AG08396 (cell line): ENCODE measurements around the gene SHLD1.
"Not testable (repeated sequence)": the region's sequence is repeated elsewhere in the genome, so short reads cannot be mapped to it uniquely, and the experiment has no call there.

Source experiments
- DNase-seq: peaks from one replicate; pipeline ENCODE4 v3.0.0; 2012; ENCODE audit warnings: low spot score, mixed read lengths

SHLD1 gene

DNA sequence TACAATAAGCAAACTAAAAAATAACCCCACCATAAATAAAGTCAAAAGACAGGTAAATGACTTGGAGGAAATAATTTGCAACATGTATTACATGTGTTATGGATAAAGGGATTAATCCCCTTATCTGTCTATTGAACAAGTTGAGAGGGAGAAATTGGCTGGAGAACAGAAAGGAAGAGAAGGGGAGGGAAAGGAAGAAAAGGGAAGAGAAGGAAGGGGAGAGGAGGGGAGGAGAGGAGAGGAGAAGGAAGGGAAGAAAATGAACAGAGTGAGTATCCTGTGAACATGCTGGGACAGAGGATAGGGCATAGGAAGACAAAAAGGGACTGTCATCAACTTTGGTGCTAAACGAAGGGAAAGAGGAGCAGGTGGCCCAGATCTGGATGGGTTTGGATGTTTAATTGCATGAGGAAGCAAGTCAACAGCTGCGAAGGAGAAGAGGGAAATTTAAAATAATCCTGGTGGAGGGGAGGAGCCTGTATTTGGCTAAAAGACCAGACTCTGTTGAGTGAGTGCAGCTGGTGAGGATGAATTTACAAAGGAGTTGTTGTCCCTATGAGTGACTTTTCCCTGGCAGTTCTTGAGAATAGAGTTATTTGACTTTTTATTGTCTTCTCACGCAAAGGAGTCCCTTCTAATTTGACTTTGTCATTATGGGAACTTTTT, 14.2 kb upstream of the SHLD1 start:
- no peak for DNase-seq

DNA sequence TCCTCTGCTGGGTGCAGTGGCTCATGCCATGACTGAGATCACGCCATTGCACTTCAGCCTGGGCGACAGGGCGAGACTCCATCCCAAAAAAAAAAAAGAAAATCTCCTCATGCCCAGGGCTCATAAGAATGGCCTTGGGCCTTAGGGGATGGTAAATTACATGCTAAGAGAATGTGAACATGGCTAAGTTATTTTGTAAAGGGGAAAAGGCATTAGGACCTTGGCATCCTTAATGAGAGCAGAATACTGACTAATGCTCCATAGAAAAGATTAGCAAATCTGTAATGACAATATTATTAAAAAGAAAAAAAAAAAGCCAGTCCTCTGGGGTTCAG, 12.6 kb upstream of the SHLD1 start:
- DNase-seq, result no peak

DNA sequence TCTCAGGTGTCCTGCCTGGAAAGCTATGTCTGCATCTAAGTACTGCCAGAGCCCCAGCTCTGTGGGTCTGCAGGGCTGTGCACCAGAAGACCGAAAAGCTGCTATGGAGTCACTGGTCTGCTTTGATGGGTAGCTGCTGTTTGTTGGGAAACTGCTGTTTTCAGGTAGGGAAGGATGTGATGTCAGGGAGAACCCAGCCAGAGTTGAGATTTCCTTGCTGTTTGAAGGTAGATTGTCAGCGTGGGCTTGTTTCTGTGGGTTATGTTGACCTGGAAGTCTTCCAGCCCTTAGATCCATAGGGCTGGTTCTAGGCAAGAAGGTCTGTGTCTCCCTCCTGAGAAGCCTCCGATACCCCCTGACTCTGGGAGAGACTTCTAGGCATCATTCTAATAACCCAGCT, 12.2 kb upstream of the SHLD1 start:
- DNase-seq, result no peak

DNA sequence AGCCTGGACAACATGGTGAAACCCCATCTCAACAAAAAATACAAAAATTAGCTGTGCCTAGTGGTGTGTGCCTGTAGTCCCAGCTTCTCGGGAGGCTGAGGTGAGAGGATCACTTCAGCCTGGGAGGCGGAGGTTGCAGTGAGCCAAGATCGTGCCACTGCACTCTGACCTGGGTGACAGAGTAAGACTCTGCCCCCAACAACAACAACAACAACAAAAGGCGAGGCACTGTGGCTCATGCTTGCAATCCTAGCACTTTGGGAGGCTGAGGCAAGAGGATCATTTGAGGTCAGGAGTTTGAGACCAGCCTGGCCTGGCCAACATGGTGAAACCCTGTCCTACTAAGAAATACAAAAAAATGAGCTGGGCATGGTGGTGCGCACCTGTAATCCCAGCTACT, 9.6 kb upstream of the SHLD1 start:
- not testable (repeated sequence) for DNase-seq

DNA sequence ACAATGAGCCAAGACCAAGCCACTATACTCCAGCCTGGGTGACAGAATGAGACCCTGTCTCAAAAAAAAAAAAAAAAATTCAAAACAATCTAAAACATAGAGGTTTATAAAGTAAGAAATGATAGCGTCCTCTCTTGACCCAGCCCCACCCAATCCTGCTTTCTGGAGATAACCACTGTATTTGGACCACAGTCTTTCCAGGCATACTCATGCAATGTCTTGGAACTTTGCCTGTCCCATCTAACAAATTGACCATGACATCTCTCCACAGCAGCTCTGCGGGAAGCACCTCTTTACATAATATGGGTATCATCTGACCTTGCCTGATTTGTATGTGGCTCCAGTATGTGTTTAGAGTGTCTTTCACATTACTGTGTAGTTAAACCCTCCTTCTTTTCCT, 9.1 kb upstream of the SHLD1 start:
- no peak for DNase-seq

DNA sequence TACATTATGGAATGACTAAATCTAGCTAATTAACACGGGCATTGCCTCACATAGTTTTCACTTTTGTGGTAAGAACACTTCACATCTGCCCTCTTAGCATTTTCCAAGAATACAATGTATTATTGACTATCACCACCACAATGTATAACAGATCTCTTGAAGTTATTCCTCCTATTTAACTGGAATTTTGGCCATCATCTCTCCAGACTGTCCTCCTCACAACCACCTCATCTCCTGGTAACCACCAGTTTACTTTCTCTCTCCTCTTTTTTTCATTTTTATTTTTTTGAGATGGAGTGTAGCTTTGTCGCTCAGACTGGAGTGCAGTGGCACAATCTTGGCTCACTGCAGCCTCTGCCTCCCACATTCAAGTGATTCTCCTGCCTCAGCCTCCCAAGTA, 8.2 kb upstream of the SHLD1 start:
- no peak for DNase-seq

DNA sequence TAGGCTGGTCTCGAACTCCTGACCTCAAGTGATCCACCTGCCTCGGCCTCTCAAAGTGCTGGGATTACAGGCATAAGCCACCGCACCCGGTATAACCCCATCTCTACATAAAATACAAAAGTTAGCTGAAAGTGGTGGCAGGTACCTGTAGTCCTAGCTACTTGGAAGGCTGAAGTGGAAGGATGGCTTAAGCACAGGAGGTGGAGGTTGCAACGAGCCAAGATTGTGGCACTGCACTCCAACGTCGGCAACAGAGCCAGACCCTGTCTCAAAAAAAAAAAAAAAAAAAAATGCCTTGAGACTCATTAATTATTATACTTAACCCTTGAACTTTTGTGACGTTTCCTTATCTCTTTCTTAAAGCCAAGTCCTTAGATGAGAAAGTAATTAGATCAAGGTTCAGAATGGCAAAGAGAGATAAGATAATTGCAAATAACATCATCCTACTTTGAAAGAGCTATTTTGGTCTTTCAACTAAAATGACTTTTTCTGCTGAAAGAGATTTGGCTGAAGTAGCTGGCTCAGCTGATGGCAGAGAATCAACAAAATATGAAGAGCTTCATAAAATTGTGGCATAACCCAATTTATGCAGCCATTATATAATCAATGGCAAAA, 4.7 kb upstream of the SHLD1 start:
- no peak for DNase-seq

DNA sequence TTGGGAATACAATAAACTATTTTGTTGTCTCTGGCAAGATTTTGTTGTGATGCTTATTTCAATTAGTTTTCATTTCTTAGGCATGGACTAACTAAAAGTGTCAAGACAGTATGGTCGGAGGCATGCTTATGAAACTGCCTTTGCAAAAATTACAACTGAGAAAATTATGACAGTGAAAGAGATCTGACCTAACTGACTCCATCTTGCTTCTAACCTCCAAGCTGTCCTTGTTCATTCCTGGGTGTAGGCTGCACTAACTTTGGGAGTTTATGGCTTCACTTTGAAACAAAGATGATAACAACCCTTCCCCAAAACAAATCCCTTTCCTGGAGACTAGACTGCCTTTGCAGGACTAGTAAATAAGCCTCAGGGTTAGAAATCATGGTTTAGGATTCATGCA, 4.1 kb upstream of the SHLD1 start:
- no peak for DNase-seq

DNA sequence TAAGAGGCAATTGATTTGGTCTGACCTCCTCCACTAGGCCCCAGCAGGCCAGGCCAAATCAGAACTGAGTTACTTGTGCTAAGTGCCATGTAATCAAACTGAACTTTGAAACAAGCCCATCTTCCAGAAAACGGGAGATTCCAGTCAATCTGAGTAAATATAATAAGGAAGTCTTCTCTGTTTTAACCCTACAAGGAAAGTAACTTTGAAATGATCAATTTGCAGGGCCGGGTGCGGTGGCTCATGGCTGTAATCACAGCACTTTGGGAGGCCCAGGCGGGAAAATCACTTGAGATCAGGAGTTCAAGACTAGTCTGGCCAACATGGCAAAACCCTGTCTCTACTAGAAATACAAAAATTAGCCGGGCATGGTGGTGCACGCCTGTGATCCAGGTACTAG, 2.0 kb upstream of the SHLD1 start:
- DNase-seq, result no peak

DNA sequence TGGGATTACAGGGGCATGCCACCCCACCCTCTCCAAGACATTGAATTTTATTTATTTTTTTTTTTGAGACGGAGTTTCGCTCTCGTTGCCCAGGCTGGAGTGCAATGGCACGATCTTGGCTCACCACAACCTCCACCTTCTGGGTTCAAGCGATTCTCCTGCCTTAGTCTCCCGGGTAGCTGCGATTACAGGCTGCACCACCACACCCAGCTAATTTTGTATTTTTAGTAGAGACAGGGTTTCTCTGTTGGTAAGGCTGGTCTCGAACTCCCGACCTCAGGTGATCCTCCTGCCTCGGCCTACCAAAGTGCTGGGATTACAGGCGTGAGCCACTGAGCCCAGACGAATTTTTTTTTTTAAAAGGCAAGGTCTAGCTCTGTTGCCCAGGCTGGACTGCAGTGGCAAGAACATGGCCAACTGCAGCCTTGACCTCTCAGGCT, 669 bp upstream of the SHLD1 start:
- DNase-seq, result not testable (repeated sequence)

DNA sequence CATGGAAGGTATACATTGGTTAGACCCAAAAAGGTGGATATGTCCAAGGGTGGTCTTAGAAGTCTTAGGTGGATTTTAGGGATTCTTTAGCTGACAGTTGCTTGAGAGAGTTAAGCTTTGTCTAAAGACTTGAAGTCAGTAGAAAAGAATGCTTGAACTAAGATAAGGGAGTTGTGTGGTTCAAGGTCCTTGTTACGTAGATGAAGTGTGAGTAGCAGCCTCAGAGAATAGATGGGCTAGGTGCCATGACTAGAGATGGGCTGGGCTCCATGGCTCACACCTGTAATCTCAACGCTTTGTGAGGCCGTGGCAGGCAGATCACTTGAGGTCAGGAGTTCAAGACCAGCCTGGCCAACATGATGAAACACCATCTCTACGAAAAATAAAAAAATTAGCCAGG, 1.7 kb downstream of the SHLD1 start:
- no peak for DNase-seq

DNA sequence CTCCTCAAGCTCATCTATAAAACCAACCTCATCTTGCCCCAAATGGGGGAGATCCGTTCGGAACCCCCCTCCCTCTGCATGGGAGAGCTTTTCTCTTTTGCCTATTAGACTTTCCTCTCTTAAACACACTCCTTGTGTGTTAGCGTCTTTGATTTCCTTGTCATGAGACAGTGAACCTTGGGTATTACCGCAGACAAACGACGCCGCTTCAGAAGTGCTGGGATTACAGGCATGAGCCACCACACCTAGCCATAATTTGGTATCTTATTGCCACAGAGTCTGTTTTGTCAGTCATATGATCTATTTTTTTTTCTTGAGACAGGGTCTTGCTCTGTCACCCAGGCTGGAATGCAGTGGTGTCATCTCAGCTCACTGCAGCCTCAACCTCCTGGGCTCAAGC, 3.6 kb downstream of the SHLD1 start:
- no peak for DNase-seq

DNA sequence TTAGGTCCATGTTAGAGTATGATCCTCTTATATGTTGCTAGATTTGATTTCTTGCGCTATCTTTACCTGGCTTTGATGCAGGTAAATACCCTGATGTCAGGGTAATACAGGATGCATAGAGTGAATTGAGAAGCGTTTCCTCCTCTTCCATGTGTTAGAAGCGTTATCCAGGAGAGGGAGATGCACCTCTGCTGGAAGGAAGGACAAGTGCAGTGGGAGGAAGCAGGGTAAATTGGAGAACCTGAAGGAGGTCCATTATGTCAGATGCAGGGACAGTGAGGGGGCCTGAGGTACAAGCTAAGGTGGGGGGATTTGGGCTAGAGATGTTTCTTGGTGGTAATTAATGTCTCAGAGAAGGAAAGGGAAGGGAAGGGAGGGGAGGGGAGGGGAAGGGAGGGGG, 7.7 kb downstream of the SHLD1 start:
- DNase-seq, result no peak

DNA sequence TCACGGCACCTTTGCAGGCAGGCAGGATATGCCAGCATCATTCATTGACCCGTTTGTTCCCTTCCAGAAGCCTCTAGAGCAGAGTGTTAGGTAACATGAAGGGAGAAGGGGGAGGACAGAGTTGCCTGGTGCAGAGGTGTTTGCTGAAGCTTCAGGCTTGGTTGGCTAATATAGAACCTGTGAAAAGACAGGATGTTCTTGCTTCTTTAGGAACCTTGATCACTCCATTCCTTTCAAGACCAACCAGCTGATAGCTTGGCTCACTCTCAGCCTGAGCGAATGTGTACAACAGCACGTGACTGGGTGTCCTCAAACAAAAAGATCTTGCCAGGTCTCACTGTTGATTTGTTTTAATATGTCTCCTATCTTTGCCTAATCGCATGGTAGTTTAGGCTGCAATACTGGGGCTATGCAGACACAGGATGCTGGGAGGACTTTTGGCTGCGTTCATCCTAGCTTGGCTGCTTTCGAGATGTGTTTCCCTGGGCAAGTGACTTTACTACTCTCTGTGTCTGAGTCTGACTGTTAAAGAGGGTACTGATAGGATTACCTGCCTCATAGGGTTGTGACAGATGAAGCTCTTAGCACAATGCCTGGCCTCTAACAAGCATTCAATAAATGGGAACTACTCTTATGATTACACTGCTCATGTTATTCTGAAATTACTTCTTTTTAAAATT, 16.0 kb downstream of the SHLD1 start:
- DNase-seq, result no peak

DNA sequence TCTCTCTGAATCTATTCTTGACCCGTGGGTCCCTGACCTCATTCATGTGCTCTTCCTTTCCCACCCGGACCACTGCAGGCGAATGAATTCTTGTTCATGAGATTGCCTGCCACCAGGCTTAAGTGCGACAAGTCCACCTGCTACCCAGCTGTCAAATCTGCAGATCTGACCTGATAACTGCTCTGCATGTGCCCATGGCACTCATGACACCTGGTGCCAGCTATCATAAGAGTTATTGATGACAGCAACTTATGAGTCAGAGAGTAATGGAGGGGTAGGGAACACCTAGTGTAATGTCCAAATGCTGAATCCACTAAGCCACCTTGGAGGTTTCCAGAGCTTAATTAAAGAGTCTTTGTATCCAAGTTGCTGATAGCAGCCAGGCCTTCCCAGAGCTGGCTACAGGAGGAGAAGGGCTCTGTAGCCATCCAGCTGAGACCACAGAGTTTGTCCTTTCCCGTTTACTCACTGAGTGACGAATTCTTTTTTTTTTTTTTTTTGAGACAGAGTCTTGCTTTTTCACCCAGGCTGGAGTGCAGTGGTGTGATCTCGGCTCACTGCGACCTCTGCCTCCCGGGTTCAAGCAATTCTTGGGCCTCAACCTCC, 17.4 kb downstream of the SHLD1 start:
- no peak for DNase-seq

DNA sequence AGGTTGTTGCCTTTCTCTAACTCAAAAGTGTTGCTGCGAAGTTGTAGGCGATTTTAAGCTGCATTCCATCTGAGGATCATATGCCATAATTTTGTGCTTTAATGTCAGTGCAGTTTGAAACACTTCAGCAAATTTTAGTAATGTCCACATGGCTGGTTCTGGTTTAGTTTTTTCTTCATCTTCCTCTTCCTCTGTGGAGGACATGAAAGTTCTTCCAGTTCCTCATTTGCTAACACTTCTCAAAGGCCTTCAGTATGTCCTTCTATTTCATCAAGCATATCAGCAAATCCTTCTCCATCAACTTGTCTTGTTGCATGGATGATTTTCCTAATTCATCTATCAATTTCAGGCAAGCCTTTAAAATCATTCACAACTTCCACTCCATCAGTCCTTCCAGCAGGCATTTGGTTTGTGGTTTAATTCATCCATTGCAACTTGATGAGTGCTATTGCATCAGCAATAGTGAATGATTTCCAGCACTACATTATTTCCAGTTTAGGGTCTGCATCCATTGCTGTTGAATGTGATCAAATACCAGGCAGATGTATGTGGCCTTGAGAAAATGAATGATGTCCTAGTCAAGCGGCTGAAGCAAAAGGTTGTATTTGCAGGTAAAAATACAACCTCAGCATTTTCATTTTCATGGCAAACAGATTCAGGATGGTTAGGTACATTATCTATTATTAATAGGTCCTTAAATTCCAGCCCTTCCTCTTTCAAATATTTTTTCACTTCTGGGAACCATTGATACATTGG, 20.2 kb downstream of the SHLD1 start:
- DNase-seq, result no peak

DNA sequence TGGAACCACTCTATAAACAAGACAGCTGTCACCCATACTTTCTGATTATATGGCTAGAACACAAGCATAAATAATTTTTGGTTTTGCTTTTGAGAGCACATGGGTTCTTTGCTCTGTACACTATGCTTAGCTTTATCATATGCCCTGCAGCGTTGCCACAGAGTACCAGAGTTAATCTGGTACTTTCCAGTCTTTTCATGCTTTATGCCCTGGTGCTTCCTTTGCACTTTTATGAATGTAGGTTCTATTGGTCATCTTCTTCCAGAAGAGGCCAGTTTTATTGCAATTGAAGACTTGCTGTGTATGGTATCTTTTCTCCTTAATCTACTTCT, 20.8 kb downstream of the SHLD1 start:
- no peak for DNase-seq

DNA sequence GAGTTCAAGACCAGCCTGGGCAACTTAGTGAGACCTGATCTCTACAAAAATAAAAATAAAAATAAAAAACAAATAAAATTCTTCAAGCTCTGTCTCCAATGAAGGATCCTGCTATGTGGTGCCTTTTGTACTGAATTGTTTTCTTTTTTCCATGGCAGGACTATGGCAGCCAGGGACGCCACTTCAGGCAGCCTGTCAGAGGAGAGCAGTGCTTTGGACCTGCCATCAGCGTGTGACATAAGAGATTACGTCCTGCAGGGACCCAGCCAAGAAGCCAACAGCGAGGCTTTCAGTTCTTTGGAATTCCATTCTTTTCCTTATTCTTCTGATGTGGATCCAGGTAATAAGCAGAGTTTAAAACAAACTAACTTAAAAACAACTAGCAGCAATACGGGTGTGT, 22.5 kb downstream of the SHLD1 start:
- no peak for DNase-seq

DNA sequence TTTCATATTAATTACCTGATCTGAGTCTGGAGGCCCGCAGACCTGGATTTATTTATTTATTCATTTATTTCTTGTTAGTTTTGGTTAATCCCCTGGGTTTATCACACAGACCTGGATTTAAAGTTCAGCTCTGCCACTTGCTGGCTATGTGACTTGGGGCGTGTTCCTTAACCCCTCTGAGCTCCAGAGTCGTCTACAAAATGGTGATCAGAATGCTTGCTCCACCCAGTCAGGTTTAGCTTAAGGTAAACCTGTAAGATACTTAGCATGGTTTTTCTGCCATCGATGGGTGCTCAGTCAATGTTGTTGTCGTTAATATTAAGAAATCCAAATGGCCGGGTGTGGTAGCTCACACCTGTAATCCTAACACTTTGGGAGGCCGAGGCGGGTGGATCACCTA, 23.4 kb downstream of the SHLD1 start:
- no peak for DNase-seq

DNA sequence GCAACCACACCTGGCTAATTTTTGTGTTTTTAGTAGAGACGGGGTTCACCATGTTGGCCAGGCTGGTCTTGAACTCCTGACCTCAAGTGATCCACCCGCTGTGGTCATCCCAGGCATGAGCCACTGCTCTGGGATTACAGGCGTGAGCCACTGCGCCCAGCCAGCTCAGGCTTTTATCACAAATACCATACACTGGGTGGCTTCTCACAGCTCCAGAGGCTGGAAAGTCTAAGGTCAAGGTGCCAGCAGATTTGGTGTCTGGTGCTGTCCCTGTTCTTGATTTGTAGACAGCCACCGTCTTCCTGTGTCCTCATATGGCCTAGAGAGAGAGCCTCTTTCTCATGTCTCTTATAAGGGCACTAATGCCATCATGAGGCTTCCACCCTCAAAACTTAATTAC, 25.9 kb downstream of the SHLD1 start:
- DNase-seq, result no peak

DNA sequence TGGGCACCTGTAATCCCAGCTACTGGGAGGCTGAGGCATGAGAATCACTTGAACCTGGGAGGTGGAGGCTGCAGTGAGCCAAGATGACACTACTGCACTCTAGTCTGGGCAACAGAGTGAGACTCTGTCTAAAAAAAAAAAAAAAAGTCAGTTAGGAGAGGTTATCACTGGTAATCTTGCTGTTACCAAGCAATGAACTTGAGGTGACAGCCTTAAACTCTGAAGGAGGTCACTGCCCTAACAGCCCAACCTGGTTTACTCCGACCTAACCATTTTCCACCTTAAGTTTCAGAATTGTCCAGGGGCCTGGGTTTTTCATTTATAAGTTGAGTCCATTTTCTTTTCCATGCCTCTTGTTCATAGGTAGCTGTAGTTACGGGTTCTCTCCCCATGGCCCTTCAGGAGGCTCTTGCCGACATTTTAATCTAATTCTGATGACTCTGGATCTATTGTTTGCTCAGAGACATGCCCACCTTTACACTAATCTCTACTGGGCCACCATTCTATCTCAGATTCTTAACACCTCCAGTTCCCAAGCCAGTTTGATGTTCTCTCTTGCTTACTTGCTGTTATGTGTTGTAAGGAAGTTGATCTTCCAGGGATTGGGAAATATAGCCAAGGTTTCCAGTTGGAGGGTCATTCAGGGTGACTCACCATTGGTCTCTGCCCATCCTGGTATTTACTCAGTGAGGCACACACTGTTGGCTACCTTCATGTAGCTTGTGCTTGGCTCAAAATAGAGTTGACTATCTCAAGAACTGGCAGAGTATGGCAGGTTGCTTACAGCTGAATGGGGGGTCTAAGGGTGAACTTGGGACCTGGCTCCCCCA, 29.1 kb downstream of the SHLD1 start:
- DNase-seq, result peak; percentile 22

DNA sequence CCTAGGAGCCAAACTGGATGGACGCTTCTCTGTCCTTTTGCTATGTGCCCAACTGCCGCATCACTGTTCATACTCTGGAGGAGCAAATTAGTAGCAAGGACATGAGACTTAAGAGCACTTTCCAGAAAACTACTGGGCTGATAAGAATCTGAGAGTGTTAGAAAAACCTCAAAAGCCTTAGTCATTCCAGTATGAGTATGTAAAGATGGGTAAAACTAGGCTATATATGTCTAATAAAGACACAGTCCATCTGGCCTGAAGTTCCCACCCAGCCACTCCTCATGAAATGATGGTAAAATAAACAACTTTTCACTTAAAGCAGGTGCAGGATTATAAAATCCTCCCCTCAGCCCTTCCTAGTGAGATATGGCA, 30.6 kb downstream of the SHLD1 start:
- no peak for DNase-seq
